Activated CD4-positive, alpha-beta T cell treated with anti-CD3 and anti-CD28 coated beads for 36 hours (primary cell): ENCODE data around the gene TMTC1. TPM values are rescaled to one million over a fixed set of nuclear protein-coding genes. Genes with fewer than 3 reads are reported as not detected.

Source experiments
- ATAC-seq: fragments of 200-7000 bp; cut with Tn5 transposase; one replicate; pipeline ENCODE4 v1.10.0; 2021; ENCODE audit warnings: mild to moderate bottlenecking, moderate library complexity
- CTCF ChIA-PET: fragments of 350-600 bp; sonication (Branson Sonifier 250); formaldehyde crosslinking; loops from one replicate; lab custom pipeline; 2021; ENCODE audit warnings: antibody characterized with exemption; lab: Charles Lee
- POLR2A ChIA-PET: fragments of 350-600 bp; sonication (Branson Sonifier 250); formaldehyde crosslinking; loops from one replicate; lab custom pipeline; 2021; ENCODE audit warnings: antibody characterized with exemption, inconsistent platforms; lab: Charles Lee
- DNase-seq: peaks from one replicate; pipeline ENCODE4 v3.0.0-alpha.2; 2020
- H3K27ac Mint-ChIP-seq: one replicate; pipeline ENCODE4 v1.8.0; 2021; ENCODE audit warnings: mixed read lengths
- H3K27me3 Mint-ChIP-seq: one replicate; pipeline ENCODE4 v1.8.0; 2021; ENCODE audit warnings: mixed read lengths
- H3K36me3 Mint-ChIP-seq: one replicate; pipeline ENCODE4 v1.8.0; 2021; ENCODE audit warnings: low read depth, mixed read lengths
- H3K4me1 Mint-ChIP-seq: one replicate; pipeline ENCODE4 v1.8.0; 2021; ENCODE audit warnings: mixed read lengths
- H3K4me3 Mint-ChIP-seq: one replicate; pipeline ENCODE4 v1.8.0; 2021; ENCODE audit warnings: mild to moderate bottlenecking, moderate library complexity, mixed read lengths
- H3K9me3 Mint-ChIP-seq: one replicate; pipeline ENCODE4 v1.8.0; 2021; ENCODE audit warnings: low read depth, mixed read lengths
- intact Hi-C, 2 experiments: fragments of 100-400 bp; cut with DNase I in 1 of 2; cut with micrococcal nuclease in 1 of 2; formaldehyde crosslinking; loops; one replicate each; pipeline versions ENCODE4 v1.14.2 to v1.15.1; 2022 to 2024; cut with DNase I, micrococcal nuclease
- total RNA-seq, 2 experiments: library from RNA; stranded (reverse); gene quantifications; one replicate each; pipeline ENCODE4 v1.2.3, GENCODE V29; 2021

TMTC1 gene
- total RNA-seq, 2 experiments from 2014 or later, result 0.04 to 0.30 TPM

DNA sequence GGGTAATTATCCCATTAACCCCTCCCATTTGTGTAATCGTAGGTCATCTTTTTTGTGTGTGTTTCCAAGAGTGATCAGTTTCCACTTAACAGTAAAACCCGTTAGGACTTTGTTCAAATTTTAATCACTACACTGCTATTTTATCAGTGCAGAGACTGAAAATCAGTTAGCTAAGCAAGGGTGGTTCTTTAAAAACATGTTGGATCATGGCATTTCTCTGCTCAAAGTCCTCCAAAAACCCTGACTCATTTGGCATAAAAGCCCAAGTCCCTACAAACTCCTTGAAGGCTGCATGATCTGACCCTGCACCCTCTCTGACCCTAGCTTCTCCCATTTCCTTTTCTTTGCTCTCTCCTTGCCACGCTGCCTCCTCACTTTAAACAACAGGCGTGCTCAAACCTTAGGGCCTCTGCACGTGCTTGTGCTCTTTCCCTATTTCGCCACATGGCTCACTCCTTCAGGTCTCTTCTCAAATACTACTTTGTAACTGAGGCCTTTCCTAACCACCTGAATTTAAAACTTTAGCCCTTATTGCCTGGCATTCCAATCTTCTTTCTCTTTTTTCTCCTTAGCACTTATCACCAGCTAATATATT is 273.1 kb downstream of the TMTC1 start:
- intact Hi-C loops, result loop anchor here in 1 of 2 experiments (10.0 kb wide), 1 partner anchor 426 kb away; no protein-coding TSS in a partner anchor
- POLR2A ChIA-PET, result interaction anchor here (0.6 kb wide), 1 partner anchor 637 kb away, joined by 3 read pairs; no protein-coding TSS in a partner anchor
- no peaks in the 10 kb centered on the region for H3K9me3 Mint-ChIP-seq
- no peaks in the 10 kb centered on the region for H3K4me1 Mint-ChIP-seq
- H3K27me3 Mint-ChIP-seq, result peaks cover 16% of the 10 kb centered on the region
- no peak overlapping the region for H3K4me3 Mint-ChIP-seq
- CTCF ChIA-PET, result interaction anchor here (2.5 kb wide), 1 partner anchor 9 kb away, joined by 8 read pairs; no protein-coding TSS in a partner anchor
- no peaks in the 10 kb centered on the region for H3K36me3 Mint-ChIP-seq
- ATAC-seq, result no peak
- no peak for DNase-seq
- no peak overlapping the region for H3K27ac Mint-ChIP-seq

DNA sequence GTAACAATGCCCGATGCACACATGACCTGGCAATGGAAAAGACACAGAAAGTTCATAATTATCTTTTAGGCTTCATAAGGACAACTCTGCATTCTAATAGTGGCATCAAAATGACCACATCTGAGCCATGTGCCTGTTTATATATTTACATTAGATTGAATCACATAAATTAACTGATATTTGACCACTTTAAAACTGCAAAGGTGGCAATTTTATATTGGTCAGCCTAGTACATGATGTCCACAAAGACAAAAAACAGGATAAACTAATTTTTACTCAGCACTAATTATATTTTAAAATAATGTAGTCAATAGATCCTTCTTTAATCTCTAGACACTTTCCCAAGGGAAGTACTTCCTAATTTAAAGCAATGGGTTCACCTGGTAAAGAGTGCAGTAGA is 274.2 kb downstream of the TMTC1 start:
- ATAC-seq, result no peak
- POLR2A ChIA-PET, result no interaction called here
- Mint-ChIP-seq H3K9me3 (no peaks in the 10 kb centered on the region), H3K36me3 (no peaks in the 10 kb centered on the region), H3K27ac (no peak overlapping the region), H3K27me3 (peaks cover 10% of the 10 kb centered on the region), H3K4me1 (no peaks in the 10 kb centered on the region), H3K4me3 (no peak overlapping the region)
- no peak for DNase-seq
- intact Hi-C loops, result no loop called here
- CTCF ChIA-PET, result interaction anchor here (0.6 to 2.5 kb wide), 2 partner anchors 11 to 436 kb away, joined by 3 to 8 read pairs; no protein-coding TSS in a partner anchor

DNA sequence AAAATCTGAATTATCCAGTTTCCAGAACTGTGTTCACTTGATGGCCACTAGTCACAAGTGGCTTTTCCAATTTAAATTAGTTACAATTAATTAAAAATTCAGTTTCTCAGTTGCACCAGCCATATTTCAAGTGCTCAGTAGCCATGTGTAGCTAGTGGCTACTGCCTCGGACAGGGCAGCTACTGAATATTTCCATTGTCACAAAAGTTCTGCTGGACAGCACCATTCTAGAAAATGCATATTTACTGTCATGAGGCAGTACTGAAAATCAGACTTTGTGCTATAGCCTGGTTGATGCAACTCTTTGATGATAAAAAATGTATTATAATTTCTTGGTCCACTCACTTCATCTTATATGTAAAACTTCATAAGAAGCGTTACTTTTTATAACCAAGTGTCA is 274.8 kb downstream of the TMTC1 start:
- Mint-ChIP-seq H3K36me3 (no peaks in the 10 kb centered on the region), H3K4me3 (no peak overlapping the region), H3K4me1 (no peaks in the 10 kb centered on the region), H3K27me3 (peaks cover 10% of the 10 kb centered on the region), H3K9me3 (no peaks in the 10 kb centered on the region), H3K27ac (no peak overlapping the region)
- intact Hi-C loops, result no loop called here
- ChIA-PET POLR2A (no interaction called here), CTCF (interaction anchor here (2.5 kb wide), 1 partner anchor 11 kb away, joined by 8 read pairs; no protein-coding TSS in a partner anchor)
- ATAC-seq (no peak), DNase-seq (no peak)

DNA sequence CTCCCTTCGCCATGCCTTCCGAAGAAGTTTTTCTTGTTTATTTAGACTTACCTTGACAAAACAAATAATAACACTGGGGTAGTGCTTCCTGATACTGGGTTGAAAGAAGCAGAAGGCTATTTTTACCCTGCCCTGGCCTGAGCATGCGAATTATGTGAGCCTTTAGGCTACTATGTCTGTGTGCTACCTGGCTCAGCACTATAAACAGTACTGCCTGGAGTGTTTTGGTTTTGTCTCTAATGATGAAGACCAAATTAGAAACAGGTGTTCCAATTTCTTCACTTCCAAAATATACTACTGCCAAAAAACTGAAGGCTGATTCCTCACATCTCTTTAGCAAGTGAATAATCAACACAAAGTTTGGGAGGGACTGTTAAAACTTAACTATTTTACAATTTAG is 278.6 kb downstream of the TMTC1 start:
- no peaks in the 10 kb centered on the region for H3K36me3 Mint-ChIP-seq
- no peaks in the 10 kb centered on the region for H3K9me3 Mint-ChIP-seq
- H3K4me1 Mint-ChIP-seq, result no peaks in the 10 kb centered on the region
- H3K27ac Mint-ChIP-seq, result no peak overlapping the region
- H3K4me3 Mint-ChIP-seq, result no peak overlapping the region
- POLR2A ChIA-PET, result no interaction called here
- intact Hi-C loops, result no loop called here
- ATAC-seq, result no peak
- H3K27me3 Mint-ChIP-seq, result peaks cover 10% of the 10 kb centered on the region
- CTCF ChIA-PET, result no interaction called here
- DNase-seq, result no peak

DNA sequence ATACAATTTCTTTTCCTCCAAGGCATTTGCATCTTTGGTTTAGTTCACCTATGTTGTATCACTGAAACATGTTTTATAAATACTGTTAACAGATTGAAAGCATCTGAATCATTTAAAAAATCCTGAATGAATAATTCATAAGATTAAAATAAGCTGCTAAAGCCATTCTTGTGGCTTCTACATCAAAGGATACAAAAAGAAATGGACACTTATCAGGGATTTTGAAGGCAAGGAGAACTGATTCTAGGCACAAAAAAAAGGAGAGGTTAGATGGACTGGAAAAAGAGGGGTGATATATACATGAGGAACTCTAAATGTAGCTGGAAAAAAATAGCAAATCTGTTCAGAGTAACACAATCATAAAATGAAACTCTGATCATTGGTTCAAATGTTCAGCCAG is 280.5 kb downstream of the TMTC1 start:
- H3K27me3 Mint-ChIP-seq, result peaks cover 10% of the 10 kb centered on the region
- no peak overlapping the region for H3K4me3 Mint-ChIP-seq
- H3K4me1 Mint-ChIP-seq, result no peaks in the 10 kb centered on the region
- no peak overlapping the region for H3K27ac Mint-ChIP-seq
- ChIA-PET POLR2A (no interaction called here), CTCF (interaction anchor here (0.6 kb wide), 1 partner anchor 955 kb away, joined by 4 read pairs; no protein-coding TSS in a partner anchor)
- DNase-seq (no peak), ATAC-seq (no peak)
- H3K9me3 Mint-ChIP-seq, result no peaks in the 10 kb centered on the region
- intact Hi-C loops, result no loop called here
- no peaks in the 10 kb centered on the region for H3K36me3 Mint-ChIP-seq

DNA sequence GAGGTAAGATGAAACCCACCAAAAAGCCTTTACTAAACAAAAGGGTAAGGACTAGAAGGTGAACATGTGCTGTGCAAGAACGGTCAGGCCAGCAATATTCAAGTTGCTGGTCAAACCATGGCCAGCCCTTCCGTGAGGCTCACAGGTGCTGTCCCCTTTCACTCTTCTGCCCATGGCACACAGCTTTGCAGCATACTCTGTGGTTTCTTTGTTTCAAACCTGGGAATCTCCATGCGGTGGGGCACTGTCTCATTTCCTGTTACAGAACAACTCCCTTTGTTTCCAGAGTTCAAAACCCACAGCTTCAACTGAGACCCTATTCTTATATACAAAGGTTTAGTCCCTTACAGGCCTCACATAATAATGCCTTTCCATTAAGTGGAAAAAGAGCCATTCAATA is 284.5 kb downstream of the TMTC1 start:
- H3K27me3 Mint-ChIP-seq, result peaks cover 10% of the 10 kb centered on the region
- H3K4me3 Mint-ChIP-seq, result no peak overlapping the region
- CTCF ChIA-PET, result no interaction called here
- intact Hi-C loops, result no loop called here
- no peaks in the 10 kb centered on the region for H3K4me1 Mint-ChIP-seq
- H3K36me3 Mint-ChIP-seq, result no peaks in the 10 kb centered on the region
- POLR2A ChIA-PET, result no interaction called here
- no peaks in the 10 kb centered on the region for H3K9me3 Mint-ChIP-seq
- no peak for DNase-seq
- no peak overlapping the region for H3K27ac Mint-ChIP-seq
- no peak for ATAC-seq

DNA sequence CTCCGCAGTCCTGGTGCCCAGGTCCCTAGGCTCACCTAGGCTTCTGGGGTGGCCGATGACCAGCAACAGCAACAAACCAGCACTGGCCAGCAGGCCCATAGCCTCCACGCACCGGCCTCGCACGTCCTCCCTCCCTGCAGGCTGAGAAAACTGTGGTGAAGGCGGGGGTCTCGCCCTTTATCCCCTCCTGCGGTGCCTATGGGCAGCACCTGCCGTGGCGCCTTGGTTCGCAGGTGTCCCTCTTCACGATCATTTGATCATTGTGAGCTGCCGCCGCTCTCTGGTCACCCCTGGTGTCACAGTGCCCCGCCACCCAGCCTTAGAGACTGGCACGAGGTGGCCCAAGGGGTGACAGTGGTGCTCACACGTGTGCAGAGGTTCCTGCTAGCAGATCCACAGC is 286.2 kb downstream of the TMTC1 start, which contains the start of gene OVCH1:
TSS of gene OVCH1 (minus strand) at position 99 of the 400 bp plus-strand sequence. CDS start at position 99, 0 bp downstream.
- DNase-seq (no peak), ATAC-seq (no peak)
- Mint-ChIP-seq H3K4me3 (no peak within 1 kb of the TSS), H3K36me3 (no peaks in the 10 kb centered on the region), H3K4me1 (no peaks in the 10 kb centered on the region), H3K9me3 (no peaks in the 10 kb centered on the region), H3K27ac (no peak within 1 kb of the TSS), H3K27me3 (peaks cover 11% of the 10 kb centered on the region)
- intact Hi-C loops, result no loop called here
- ChIA-PET POLR2A (no interaction called here), CTCF (interaction anchor here (0.5 kb wide), 1 partner anchor 14 kb away, joined by 3 read pairs; no protein-coding TSS in a partner anchor)

DNA sequence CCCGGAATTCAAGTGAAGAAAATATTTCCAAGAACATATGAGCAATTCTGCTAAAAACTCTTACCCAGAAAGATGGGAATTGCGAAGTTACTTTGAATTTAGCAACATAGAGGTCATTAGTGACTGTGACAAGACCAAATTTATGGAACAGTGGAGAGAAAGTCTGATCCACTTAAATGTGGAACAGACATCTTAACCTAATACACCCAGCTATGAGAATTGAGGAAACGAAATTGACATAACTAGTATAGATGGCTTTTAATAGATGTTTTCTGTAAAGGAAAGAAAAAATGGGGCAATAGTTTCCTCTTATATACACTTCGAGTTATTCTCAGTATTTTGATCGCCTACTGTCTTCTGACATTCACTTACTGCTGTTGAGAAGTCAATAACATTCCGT is 290.9 kb downstream of the TMTC1 start:
- ChIA-PET CTCF (no interaction called here), POLR2A (no interaction called here)
- no peak overlapping the region for H3K27ac Mint-ChIP-seq
- H3K36me3 Mint-ChIP-seq, result no peaks in the 10 kb centered on the region
- intact Hi-C loops, result no loop called here
- H3K27me3 Mint-ChIP-seq, result peaks cover 30% of the 10 kb centered on the region
- no peaks in the 10 kb centered on the region for H3K4me1 Mint-ChIP-seq
- ATAC-seq, result no peak
- DNase-seq, result no peak
- H3K4me3 Mint-ChIP-seq, result no peak overlapping the region
- H3K9me3 Mint-ChIP-seq, result no peaks in the 10 kb centered on the region

DNA sequence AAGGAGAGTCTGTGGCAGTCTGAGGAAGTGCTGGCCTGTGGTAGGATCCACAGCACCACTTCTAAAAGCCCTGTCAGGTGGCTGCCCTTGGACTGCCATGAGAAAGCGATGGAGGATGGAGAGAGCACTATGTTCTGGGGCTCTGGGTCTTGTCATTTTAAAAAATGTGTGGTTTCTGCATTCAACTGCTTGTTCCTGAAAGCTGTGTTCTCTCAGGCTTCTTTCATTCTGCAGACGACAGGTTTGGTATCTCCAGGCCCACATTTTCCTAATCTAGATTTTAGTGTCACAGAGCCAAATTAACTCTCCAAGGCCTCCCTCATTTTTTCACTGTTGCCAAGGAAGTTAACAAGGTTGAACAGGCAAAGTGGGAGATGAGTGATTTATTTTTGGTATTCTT is 296.8 kb downstream of the TMTC1 start:
- no peak for DNase-seq
- Mint-ChIP-seq H3K4me3 (no peak overlapping the region), H3K4me1 (no peaks in the 10 kb centered on the region), H3K36me3 (no peaks in the 10 kb centered on the region), H3K27ac (no peak overlapping the region), H3K9me3 (no peaks in the 10 kb centered on the region), H3K27me3 (peaks cover 24% of the 10 kb centered on the region)
- no peak for ATAC-seq
- ChIA-PET POLR2A (no interaction called here), CTCF (no interaction called here)
- intact Hi-C loops, result no loop called here

DNA sequence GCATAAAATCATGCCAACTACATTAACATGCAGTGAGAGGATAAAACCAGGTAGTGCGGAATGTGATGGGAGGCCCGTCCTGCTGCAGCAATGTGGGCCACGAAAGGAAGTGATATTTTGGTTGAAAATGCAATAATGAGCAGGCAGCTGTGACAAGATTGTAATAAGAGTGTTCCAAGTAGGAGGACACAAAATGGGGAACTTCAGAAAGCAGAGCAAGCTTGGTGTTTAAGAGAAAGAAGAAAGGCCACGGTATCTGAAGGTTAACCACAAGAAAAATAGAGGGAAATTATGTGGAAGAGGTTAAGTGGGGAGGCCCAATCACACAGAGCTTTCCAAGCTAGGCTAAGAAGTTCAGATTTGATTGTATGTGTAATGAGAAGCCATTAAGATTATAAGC is 320.5 kb downstream of the TMTC1 start:
- ChIA-PET POLR2A (no interaction called here), CTCF (interaction anchor here (1.4 kb wide), 1 partner anchor 56 kb away, joined by 3 read pairs; no protein-coding TSS in a partner anchor)
- H3K27ac Mint-ChIP-seq, result no peak overlapping the region
- DNase-seq (no peak), ATAC-seq (no peak)
- no peaks in the 10 kb centered on the region for H3K9me3 Mint-ChIP-seq
- peaks cover 6% of the 10 kb centered on the region for H3K27me3 Mint-ChIP-seq
- H3K36me3 Mint-ChIP-seq, result no peaks in the 10 kb centered on the region
- H3K4me3 Mint-ChIP-seq, result no peak overlapping the region
- no peaks in the 10 kb centered on the region for H3K4me1 Mint-ChIP-seq
- intact Hi-C loops, result no loop called here

DNA sequence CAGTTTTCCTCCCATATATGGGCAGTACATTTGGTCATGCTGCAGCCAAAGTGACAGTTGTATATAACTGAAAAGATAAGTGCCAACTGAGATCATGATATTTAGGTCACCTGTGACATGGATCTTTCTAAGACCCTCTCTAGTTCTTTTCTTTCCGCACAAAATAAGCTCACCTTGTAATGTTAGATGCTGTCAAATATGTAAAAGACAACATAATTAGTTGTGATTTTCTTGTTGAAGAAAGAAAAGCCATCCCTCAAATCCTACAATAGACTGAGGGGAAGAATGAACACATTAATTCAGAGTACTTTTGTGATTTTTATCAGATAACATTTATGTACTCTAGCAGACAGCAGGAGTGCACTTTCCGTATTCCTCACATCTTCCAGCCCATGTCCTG is 323.7 kb downstream of the TMTC1 start:
- ATAC-seq (no peak), DNase-seq (no peak)
- CTCF ChIA-PET, result no interaction called here
- intact Hi-C loops, result no loop called here
- Mint-ChIP-seq H3K36me3 (no peaks in the 10 kb centered on the region), H3K27me3 (peaks cover 5% of the 10 kb centered on the region), H3K9me3 (no peaks in the 10 kb centered on the region), H3K4me3 (no peak overlapping the region), H3K4me1 (no peaks in the 10 kb centered on the region), H3K27ac (no peak overlapping the region)
- POLR2A ChIA-PET, result no interaction called here

DNA sequence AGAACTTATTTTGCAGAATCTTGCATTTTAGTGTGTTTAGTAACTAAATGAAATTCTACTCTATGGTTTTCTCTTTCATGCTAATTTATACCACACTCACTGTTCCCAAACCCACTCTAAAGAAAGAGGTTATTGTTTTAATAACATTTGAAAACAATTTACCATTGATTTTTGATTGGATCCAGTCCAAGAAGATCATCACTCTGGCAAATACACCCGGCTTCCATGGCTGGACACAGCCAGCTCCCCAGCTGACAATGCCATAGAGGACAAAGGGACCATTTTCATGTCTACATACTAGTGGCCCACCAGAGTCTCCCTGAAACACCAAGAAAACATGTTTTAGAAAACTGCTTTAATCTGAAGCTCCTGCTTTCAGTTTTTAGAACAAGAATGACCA is 328.7 kb downstream of the TMTC1 start:
- peaks cover 15% of the 10 kb centered on the region for H3K27me3 Mint-ChIP-seq
- no peak overlapping the region for H3K27ac Mint-ChIP-seq
- no peak for ATAC-seq
- DNase-seq, result no peak
- no peak overlapping the region for H3K4me3 Mint-ChIP-seq
- H3K4me1 Mint-ChIP-seq, result no peaks in the 10 kb centered on the region
- POLR2A ChIA-PET, result no interaction called here
- H3K9me3 Mint-ChIP-seq, result no peaks in the 10 kb centered on the region
- H3K36me3 Mint-ChIP-seq, result no peaks in the 10 kb centered on the region
- CTCF ChIA-PET, result no interaction called here
- intact Hi-C loops, result no loop called here
